NCI-H1694 treated with DMSO at 0.1 percent for 48 hours (cell line): Measurements from ENCODE around the gene KRTAP3-1.
"Not testable (repeated sequence)": the region's sequence is repeated elsewhere in the genome, so short reads cannot be mapped to it uniquely, and the experiment has no call there.

Source experiments
- DNase-seq: peaks from one replicate; lab custom pipeline; 2025; lab: John Stamatoyannopoulos, UW

Gene KRTAP3-1

DNA sequence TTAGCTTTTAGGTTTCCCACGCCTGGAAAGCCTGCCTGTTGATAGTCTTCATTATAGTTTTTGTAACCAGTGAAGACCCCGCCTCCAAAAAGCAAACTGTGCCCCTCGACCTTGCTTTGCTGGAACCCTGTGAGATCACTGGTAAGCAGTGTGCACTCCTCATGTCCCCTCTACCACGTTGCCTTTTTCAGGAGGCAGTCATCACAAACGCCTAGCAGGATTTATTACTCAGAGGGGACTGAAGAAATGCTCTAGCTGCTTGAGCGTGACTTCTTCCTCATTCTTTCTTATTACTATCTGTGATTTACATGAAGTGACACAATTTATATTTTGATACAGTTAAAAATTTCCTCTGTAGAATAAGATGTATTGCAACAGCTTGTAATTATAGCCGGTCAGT lies 6.5 kb upstream of the KRTAP3-1 start:
- DNase-seq: no peak

GRCh38 chr17:41013606-41014005 lies 4.7 kb upstream of the KRTAP3-1 start:
- no peak for DNase-seq

- no peak for DNase-seq
Measured at GRCh38 chr17:41013181-41013580, 4.3 kb upstream of the KRTAP3-1 start.

GRCh38 chr17:41012326-41013120 lies 3.6 kb upstream of the KRTAP3-1 start:
- no peak for DNase-seq

GRCh38 chr17:41010441-41010840 lies 1.5 kb upstream of the KRTAP3-1 start:
- no peak for DNase-seq

DNA sequence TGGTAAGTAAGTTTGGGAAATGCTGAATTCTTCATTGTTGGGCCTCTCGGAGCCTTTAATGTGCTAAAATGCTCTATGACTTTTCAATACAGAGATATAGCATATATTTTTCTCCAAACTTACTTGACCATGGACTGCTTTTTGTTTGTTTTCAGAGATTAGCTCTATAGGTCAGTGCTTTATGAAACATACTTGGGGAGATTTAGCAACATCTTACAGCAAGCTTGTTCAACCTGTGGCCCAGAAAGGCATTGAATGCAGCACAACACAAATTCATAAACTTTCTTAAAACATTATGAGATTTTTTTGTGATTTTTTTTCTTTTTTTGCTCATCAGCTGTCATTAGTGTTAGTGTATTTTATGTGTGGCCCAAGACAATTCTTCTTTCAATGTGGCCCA lies 1.0 kb upstream of the KRTAP3-1 start:
- DNase-seq: no peak

DNA sequence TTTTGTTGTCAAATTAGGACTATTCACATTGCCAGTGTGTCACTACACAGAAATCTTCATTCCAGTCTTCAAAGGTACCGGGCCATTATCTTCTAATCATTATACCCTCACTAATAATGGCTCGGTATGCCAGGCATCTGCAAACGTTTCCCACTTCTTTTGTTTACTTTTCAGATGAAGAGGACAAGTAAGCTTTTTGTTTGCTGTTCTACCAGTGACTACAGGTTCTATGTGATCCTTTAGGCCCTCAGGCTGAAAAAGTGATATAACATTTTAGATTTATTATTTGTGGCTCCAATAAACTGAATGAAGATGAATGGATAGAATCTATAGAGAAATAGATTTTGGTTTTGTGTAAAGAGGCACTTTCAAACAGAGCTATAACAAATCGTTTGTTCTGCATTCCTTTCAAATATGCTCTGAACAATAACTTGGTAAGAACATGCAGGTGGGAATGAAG lies 403 bp upstream of the KRTAP3-1 start:
- DNase-seq: no peak

- DNase-seq: no peak
Measured at GRCh38 chr17:41004397-41004796, 4.5 kb downstream of the KRTAP3-1 start.

- no peak for DNase-seq
Measured at GRCh38 chr17:41003926-41004325, 5.0 kb downstream of the KRTAP3-1 start.

- no peak for DNase-seq
Measured at GRCh38 chr17:41002814-41003213, 6.1 kb downstream of the KRTAP3-1 start.

GRCh38 chr17:41001795-41002194 lies 7.1 kb downstream of the KRTAP3-1 start:
- DNase-seq: no peak

DNA sequence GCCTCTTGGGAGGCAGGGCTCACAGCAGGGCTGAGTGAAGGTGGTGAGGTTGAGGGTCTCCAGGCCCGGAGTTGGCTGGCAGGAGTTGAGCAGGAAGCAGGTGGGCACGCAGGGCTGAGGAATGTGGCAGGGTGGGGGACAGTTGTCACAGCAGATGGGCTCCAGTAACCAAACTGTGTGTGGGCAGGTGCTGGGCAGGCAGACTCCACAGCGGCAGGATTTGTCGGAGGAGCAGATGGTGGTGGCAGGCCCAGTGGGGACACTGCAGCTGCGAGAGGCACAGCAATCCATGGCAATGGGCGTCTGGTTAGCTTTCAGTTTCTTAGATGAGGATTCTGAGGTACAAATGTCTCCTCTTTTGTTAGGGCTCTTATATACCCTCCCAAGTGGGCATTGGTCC lies 9.4 kb downstream of the KRTAP3-1 start, which contains the start of gene KRTAP3-2:
Gene KRTAP3-2 (minus strand): TSS at position 344 of the 400 bp plus-strand sequence. CDS start 53 bp downstream, at position 291.
- not testable (repeated sequence) for DNase-seq

DNA sequence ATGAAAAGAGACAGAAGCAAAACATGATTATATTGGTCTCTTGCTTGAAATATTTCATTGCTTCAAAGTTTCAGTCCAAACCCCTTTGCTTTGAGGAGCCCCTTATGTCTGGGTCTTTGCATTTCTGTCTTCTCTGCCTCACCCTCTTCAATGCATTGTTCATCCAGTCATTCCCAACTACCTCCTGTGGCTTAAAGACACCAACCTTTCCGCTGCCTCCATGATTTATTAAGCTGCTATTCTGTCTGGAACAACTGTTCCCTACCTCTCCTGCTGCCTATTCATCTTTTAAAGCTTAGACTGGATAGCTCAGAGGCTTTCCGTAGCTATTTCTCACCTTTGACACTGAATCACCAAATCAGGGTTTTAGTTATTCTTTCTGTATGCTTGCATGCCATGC lies 11.6 kb downstream of the KRTAP3-1 start:
- no peak for DNase-seq

- DNase-seq: no peak
Measured at GRCh38 chr17:40996829-40997228, 12.1 kb downstream of the KRTAP3-1 start.

DNA sequence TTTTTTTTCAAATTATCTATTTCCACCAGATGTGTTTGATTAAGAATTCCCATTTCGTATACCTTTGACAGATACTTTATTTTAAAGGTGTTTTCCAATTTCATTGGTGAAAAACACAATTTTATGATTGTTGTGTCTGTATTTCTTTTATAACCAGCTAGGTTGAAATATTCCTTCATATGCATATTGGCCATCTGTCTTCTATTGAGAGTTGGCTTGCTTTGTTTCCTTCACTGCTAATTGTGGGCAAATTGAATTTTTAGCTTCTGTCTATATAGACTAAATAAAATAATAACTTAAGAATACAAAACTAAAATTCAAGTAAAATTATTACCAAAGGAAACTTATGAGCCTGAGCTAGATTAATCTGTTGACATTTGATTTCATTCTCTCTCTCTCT lies 13.8 kb downstream of the KRTAP3-1 start:
- no peak for DNase-seq

DNA sequence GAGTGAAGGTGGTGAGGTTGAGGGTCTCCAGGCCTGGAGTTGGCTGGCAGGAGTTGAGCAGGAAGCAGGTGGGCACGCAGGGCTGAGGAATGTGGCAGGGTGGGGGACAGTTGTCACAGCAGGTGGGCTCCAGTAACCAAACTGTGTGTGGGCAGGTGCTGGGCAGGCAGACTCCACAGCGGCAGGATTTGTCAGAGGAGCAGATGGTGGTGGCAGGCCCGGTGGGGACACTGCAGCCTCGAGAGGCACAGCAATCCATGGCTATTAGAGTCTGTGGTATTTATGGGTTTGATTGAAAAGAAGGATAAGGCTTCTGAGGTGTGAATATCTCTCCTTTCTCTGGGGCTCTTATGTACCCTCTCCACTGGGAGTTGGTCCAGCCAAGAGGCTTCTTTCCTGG lies 15.1 kb downstream of the KRTAP3-1 start, which contains the start of gene KRTAP3-3:
Gene KRTAP3-3 (minus strand): TSS at position 326 of the 400 bp plus-strand sequence. CDS start 67 bp downstream, at position 259.
- no peak for DNase-seq

- DNase-seq: no peak
Measured at GRCh38 chr17:40993084-40993483, 15.8 kb downstream of the KRTAP3-1 start.

- DNase-seq: no peak
Measured at GRCh38 chr17:40992666-40993065, 16.3 kb downstream of the KRTAP3-1 start.

DNA sequence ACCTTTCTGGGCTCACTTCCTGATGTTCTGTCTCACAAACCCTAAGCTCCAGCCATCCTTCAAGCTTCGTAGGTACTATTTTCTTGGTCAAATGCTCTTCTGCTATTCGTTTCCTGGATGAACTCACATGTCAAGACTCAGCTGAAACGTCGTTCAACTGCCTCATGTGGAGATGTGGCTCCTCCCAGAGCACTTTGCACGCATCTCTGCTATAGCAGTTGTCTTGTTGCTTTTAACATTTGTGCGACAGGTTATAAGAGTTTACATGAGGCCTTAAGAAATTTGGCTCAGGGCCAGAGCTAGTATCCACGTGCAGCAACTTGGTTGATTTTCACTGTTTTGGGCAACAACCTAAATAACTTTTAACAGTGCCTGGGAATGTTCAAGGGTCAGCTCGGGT lies 22.0 kb downstream of the KRTAP3-1 start:
- no peak for DNase-seq

DNA sequence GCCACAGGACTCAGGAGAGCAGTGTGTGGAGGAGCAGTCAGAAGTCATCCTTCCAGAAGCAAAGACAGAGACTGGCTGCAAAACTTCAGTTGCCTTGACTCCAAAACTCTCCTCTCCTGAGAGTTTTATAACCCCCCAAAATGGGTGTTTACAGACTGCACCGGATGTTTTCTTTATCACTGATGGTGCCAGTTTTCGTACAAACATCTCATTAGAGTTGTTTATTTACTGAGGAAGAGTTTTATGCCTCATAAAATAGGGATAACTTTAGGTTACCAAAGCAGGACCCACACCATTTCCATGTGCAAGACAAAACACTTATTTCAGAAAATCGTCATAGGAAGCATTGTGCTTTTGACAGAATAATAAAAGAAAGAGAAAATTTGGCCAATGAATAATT lies 24.7 kb downstream of the KRTAP3-1 start, which contains the start of gene KRT40:
Gene KRT40 (minus strand): TSS at position 101 of the 400 bp plus-strand sequence. CDS start 53 bp downstream, at position 48.
- no peak for DNase-seq

GRCh38 chr17:40981115-40981514 lies 27.8 kb downstream of the KRTAP3-1 start:
- DNase-seq: no peak

DNA sequence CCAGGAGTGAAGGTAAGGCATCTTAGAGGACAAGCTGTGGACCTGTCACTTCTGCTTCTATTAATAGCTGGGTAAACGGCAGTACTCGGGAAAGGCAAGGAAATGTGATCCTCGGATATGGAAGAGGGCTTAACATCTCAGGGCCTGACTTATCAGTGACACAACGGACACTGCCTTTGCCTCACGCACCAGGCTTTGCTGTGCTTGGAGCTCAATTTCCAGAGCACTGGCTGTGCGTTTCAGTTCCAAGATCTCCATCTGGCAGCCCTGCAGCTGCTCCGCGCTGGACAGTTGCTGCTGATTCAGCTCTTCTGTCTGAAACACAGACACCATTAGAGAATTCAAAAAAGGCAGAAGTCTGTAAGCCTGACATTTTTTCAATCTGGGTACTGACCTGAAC lies 28.3 kb downstream of the KRTAP3-1 start:
- DNase-seq: no peak

DNA sequence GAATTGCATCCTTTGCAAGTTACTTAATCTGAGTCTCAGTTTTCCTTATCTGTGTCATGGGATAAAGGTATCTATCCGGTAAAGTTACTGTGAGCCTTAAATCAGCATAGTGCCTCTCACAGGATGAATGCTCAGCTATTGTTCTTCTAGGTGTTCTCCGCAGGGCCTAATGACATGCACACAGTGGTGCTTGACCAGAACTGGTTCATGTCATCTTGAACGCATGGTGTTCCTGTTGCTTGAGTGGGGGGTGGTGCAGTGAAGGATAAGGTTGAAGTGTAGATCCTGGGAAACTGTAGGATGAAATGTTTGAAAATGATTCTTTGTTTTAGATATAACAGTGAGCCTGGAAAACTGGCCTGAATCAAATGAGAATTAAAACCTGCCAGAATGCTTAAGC lies 28.8 kb downstream of the KRTAP3-1 start:
- no peak for DNase-seq
